ENCODE results near the gene BCL7B.

BCL7B gene

DNA sequence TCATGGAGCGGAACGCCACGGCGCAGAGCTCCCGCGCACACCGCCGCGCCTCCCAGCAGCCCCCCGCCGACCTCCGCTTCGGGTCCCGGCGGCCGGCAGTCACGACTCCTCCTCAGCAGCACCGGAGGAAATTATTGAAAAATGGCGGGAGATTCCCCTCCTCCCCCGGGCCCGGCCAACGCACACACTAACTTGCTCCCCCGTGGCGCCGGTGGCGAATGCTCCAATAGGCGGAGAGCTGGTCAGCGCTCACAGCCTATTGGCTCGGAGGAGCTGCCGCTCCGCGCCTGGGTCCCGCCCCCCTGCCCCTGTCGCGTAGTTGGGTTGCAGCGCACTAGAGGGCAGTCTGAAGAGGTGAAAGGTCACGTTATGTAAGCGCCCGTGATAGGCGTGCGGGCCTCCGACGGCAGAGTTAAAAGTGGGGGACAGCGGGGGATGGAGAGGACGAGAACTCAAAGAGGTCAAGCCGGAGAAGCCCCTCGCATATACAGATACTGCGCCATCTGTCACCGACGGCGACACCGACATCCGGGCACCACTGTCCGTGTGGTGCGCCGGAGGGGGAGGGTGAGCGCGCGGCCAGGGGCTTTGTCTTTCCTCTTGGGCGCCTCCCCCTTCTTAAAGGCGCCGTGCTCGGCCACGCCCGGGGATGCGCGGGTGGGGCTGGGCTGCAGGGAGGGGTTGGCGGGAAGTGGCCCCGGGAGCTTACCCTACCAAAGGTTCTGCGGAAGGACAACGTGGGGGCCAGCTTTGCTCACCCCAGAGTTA is 35.2 kb downstream of the BCL7B start, which contains the start of gene BAZ1B (continued):
- TF ChIP-seq, protein P1, sequence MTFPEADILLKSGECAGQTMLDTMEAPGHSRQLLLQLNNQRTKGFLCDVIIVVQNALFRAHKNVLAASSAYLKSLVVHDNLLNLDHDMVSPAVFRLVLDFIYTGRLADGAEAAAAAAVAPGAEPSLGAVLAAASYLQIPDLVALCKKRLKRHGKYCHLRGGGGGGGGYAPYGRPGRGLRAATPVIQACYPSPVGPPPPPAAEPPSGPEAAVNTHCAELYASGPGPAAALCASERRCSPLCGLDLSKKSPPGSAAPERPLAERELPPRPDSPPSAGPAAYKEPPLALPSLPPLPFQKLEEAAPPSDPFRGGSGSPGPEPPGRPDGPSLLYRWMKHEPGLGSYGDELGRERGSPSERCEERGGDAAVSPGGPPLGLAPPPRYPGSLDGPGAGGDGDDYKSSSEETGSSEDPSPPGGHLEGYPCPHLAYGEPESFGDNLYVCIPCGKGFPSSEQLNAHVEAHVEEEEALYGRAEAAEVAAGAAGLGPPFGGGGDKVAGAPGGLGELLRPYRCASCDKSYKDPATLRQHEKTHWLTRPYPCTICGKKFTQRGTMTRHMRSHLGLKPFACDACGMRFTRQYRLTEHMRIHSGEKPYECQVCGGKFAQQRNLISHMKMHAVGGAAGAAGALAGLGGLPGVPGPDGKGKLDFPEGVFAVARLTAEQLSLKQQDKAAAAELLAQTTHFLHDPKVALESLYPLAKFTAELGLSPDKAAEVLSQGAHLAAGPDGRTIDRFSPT (tag by site-specific recombination; IDR thresholded peaks at IDR 0.05) = peak; percentile 94
- TF ChIP-seq ZNF221 (tag by site-specific recombination; IDR thresholded peaks at IDR 0.05; ENCODE audit: borderline replicate concordance) (0 out of 2 replicates have a peak, but pooled peaks have one; percentile 6), ZNF394 (tag by site-specific recombination; IDR thresholded peaks at IDR 0.05; ENCODE audit: borderline replicate concordance) (peak; percentile 49; the same call in 1 of the 2 replicates), GLI4 (tag by site-specific recombination; IDR thresholded peaks at IDR 0.05) (0 out of 2 replicates have a peak, but pooled peaks have one; percentile 12), ZNF274 (IDR thresholded peaks at IDR 0.05; ENCODE audit: low read length) (no peak), ZNF274 (tag by site-specific recombination; IDR thresholded peaks at IDR 0.05; ENCODE audit: borderline replicate concordance) (no peak), EGR2 (tag by site-specific recombination; IDR thresholded peaks at IDR 0.05; ENCODE audit: low read depth) (peak; percentile 15), HOXD13 (CRISPR knock-in tag; IDR thresholded peaks at IDR 0.05; ENCODE audit: borderline replicate concordance) (no peak), ZNF335 (tag by site-specific recombination; conservative IDR thresholded peaks at IDR 0.05) (peak; percentile 93), ZNF169 (tag by site-specific recombination; IDR thresholded peaks at IDR 0.05) (no peak), ZNF785 (tag by site-specific recombination; IDR thresholded peaks at IDR 0.05) (no peak), GLIS2 (tag by site-specific recombination; IDR thresholded peaks at IDR 0.05) (peak; percentile 95), SP2 (tag by site-specific recombination; IDR thresholded peaks at IDR 0.05) (peak; percentile 90), ZNF561 (tag by site-specific recombination; IDR thresholded peaks at IDR 0.05; ENCODE audit: borderline replicate concordance) (peak; percentile 44), ZBTB20 (tag by site-specific recombination; IDR thresholded peaks at IDR 0.05) (peak; percentile 83), ZNF2 (tag by site-specific recombination; IDR thresholded peaks at IDR 0.05) (peak; percentile 59; the same call in 1 of the 2 replicates), SALL2 (tag by site-specific recombination; IDR thresholded peaks at IDR 0.05; ENCODE audit: borderline replicate concordance) (no peak), ZNF777 (tag by site-specific recombination; IDR thresholded peaks at IDR 0.05; ENCODE audit: borderline replicate concordance) (peak; percentile 91), ZIC2 (tag by site-specific recombination; IDR thresholded peaks at IDR 0.05) (peak; percentile 69), ZNF37A (tag by site-specific recombination; IDR thresholded peaks at IDR 0.05) (no peak), ZNF121 (tag by site-specific recombination; IDR thresholded peaks at IDR 0.05) (no peak), SETDB1 (IDR thresholded peaks at IDR 0.05; ENCODE audit: insufficient read length, low read length) (no peak), ZNF660 (tag by site-specific recombination; IDR thresholded peaks at IDR 0.05) (no peak)
- TF ChIP-seq, protein P2, sequence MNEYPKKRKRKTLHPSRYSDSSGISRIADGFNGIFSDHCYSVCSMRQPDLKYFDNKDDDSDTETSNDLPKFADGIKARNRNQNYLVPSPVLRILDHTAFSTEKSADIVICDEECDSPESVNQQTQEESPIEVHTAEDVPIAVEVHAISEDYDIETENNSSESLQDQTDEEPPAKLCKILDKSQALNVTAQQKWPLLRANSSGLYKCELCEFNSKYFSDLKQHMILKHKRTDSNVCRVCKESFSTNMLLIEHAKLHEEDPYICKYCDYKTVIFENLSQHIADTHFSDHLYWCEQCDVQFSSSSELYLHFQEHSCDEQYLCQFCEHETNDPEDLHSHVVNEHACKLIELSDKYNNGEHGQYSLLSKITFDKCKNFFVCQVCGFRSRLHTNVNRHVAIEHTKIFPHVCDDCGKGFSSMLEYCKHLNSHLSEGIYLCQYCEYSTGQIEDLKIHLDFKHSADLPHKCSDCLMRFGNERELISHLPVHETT (tag by site-specific recombination; IDR thresholded peaks at IDR 0.05) = peak; percentile 73
- TF ChIP-seq, protein P3, sequence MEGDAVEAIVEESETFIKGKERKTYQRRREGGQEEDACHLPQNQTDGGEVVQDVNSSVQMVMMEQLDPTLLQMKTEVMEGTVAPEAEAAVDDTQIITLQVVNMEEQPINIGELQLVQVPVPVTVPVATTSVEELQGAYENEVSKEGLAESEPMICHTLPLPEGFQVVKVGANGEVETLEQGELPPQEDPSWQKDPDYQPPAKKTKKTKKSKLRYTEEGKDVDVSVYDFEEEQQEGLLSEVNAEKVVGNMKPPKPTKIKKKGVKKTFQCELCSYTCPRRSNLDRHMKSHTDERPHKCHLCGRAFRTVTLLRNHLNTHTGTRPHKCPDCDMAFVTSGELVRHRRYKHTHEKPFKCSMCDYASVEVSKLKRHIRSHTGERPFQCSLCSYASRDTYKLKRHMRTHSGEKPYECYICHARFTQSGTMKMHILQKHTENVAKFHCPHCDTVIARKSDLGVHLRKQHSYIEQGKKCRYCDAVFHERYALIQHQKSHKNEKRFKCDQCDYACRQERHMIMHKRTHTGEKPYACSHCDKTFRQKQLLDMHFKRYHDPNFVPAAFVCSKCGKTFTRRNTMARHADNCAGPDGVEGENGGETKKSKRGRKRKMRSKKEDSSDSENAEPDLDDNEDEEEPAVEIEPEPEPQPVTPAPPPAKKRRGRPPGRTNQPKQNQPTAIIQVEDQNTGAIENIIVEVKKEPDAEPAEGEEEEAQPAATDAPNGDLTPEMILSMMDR (tag by site-specific recombination; IDR thresholded peaks at IDR 0.05) = peak; percentile 54; the same call in 1 of the 2 replicates
- TF ChIP-seq, protein P4, sequence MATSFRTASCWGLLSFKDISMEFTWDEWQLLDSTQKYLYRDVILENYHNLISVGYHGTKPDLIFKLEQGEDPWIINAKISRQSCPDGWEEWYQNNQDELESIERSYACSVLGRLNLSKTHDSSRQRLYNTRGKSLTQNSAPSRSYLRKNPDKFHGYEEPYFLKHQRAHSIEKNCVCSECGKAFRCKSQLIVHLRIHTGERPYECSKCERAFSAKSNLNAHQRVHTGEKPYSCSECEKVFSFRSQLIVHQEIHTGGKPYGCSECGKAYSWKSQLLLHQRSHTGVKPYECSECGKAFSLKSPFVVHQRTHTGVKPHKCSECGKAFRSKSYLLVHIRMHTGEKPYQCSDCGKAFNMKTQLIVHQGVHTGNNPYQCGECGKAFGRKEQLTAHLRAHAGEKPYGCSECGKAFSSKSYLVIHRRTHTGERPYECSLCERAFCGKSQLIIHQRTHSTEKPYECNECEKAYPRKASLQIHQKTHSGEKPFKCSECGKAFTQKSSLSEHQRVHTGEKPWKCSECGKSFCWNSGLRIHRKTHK (tag by site-specific recombination; IDR thresholded peaks at IDR 0.05) = no peak
- TF ChIP-seq, protein P5, sequence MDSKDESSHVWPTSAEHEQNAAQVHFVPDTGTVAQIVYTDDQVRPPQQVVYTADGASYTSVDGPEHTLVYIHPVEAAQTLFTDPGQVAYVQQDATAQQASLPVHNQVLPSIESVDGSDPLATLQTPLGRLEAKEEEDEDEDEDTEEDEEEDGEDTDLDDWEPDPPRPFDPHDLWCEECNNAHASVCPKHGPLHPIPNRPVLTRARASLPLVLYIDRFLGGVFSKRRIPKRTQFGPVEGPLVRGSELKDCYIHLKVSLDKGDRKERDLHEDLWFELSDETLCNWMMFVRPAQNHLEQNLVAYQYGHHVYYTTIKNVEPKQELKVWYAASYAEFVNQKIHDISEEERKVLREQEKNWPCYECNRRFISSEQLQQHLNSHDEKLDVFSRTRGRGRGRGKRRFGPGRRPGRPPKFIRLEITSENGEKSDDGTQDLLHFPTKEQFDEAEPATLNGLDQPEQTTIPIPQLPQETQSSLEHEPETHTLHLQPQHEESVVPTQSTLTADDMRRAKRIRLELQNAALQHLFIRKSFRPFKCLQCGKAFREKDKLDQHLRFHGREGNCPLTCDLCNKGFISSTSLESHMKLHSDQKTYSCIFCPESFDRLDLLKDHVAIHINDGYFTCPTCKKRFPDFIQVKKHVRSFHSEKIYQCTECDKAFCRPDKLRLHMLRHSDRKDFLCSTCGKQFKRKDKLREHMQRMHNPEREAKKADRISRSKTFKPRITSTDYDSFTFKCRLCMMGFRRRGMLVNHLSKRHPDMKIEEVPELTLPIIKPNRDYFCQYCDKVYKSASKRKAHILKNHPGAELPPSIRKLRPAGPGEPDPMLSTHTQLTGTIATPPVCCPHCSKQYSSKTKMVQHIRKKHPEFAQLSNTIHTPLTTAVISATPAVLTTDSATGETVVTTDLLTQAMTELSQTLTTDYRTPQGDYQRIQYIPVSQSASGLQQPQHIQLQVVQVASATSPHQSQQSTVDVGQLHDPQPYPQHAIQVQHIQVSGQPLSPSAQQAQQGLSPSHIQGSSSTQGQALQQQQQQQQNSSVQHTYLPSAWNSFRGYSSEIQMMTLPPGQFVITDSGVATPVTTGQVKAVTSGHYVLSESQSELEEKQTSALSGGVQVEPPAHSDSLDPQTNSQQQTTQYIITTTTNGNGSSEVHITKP (tag by site-specific recombination; IDR thresholded peaks at IDR 0.05) = peak; percentile 79
- TF ChIP-seq, protein P6, sequence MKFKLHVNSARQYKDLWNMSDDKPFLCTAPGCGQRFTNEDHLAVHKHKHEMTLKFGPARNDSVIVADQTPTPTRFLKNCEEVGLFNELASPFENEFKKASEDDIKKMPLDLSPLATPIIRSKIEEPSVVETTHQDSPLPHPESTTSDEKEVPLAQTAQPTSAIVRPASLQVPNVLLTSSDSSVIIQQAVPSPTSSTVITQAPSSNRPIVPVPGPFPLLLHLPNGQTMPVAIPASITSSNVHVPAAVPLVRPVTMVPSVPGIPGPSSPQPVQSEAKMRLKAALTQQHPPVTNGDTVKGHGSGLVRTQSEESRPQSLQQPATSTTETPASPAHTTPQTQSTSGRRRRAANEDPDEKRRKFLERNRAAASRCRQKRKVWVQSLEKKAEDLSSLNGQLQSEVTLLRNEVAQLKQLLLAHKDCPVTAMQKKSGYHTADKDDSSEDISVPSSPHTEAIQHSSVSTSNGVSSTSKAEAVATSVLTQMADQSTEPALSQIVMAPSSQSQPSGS (tag by site-specific recombination; IDR thresholded peaks at IDR 0.05; ENCODE audit: low read depth) = no peak
